ENCODE measurements around the gene PSAT1. TPM values are rescaled to one million over a fixed set of nuclear protein-coding genes. Genes with fewer than 3 reads are reported as not detected.

PSAT1 gene
- polyA plus RNA-seq, 1 donor (not counting 4 experiments of a cell fraction or from before 2014, with no cell fraction given), result 88.9 TPM

DNA sequence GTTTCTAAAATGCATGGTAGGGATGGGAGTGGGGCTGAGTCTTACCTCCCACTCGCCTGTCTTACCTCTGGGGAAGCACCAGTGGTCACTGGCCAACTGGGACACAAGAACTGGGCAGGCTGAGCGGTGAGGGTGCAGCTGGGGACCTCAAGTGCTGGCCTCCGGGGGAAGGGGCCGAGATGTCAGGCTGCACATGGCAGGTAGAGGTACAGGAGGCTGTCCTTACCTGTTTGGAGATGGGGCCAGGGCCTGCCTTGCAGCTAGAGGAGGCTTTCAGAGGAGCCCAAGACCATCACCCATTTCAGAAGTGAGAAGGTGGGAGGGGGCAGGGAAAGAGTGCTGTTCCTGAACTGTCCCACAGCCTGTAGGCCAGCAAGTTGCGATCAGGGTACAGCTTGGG is 14.2 kb downstream of the PSAT1 start:
- Histone ChIP-seq H4K20me1 (ENCODE audit: control insufficient read depth, extremely low read depth, insufficient read depth, low read length) (peaks cover 3% of the 10 kb centered on the region), H3K9ac (ENCODE audit: control insufficient read depth, extremely low read depth, insufficient read depth, low read length) (no peak overlapping the region), H3K4me3 (ENCODE audit: control insufficient read depth in 2 of 3, extremely low read depth in 1 of 3, insufficient read depth in 2 of 3, low read depth in 1 of 3, low read length in 3 of 3) (no peak overlapping the region), H3K27me3 (ENCODE audit: control insufficient read depth, extremely low read depth, insufficient read depth, low read length) (no peaks in the 10 kb centered on the region), H3K79me2 (ENCODE audit: control insufficient read depth, insufficient read depth, low read length) (no peaks in the 10 kb centered on the region), H3K4me1 (ENCODE audit: control insufficient read depth, extremely low read depth, insufficient read depth, low read length) (no peaks in the 10 kb centered on the region), H3K9me3 (ENCODE audit: control insufficient read depth, low read depth, low read length) (no peaks in the 10 kb centered on the region), H3K27ac (ENCODE audit: control insufficient read depth, insufficient read depth, low read length) (no peak overlapping the region), H3K9me1 (ENCODE audit: control insufficient read depth, extremely low read depth, insufficient read depth, low read length) (no peaks in the 10 kb centered on the region), H2AFZ (ENCODE audit: control insufficient read depth, low read length) (no peak overlapping the region), H3K4me2 (ENCODE audit: control insufficient read depth, extremely low read depth, insufficient read depth, low read depth, low read length) (no peak overlapping the region), H3K36me3 (ENCODE audit: control insufficient read depth in 2 of 2, extremely low read depth in 1 of 2, insufficient read depth in 2 of 2, low read length in 2 of 2) (peaks cover 4 to 37% of the 10 kb centered on the region in 2 experiments)
- dilution Hi-C loops (cut with MboI; ENCODE audit: extremely low pct_ligation_motif_present, low sequenced_read_pairs), result no loop called here
- no peak for DNase-seq (ENCODE audit: low read depth, low spot score)
- no peak for TF ChIP-seq CTCF (optimal IDR thresholded peaks at IDR 0.05 in 1 of 3, IDR thresholded peaks at IDR 0.05 in 1 of 3, conservative IDR thresholded peaks at IDR 0.05 in 1 of 3; ENCODE audit: extremely low read depth in 1 of 3, insufficient read depth in 2 of 3, low read length in 3 of 3)
- no peak for FAIRE-seq

DNA sequence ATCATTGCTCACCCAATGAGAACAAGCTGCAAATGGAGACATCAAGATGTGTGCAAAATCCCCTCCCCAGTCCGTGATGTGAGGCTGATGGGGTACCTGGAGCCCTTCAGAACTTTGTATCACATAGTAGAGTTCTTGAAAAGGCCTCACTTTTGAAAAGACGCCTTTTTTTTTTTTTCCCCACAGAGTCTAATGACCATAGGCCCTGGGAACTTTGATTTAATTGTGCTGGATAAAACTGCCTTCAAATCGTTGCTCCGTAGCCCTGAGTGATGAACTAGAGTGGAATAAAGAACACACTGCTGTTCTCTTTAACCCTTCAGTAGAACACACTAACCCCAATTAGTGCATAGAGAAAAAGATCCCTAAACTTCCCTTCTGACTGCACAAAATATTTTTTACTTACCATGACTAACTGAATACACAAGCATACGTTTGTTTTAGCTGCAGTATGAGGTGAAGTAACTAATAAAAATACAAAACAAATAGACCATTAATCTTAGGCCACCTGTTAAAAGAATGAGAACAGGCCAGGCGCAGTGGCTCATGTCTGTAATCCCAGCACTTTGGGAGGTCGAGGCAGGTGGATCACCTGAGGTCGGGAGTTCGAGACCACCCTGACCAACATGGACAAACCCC is 15.1 kb downstream of the PSAT1 start:
- Histone ChIP-seq H3K9ac (ENCODE audit: control insufficient read depth, extremely low read depth, insufficient read depth, low read length) (no peak overlapping the region), H2AFZ (ENCODE audit: control insufficient read depth, low read length) (no peak overlapping the region), H3K27ac (ENCODE audit: control insufficient read depth, insufficient read depth, low read length) (no peak overlapping the region), H3K9me1 (ENCODE audit: control insufficient read depth, extremely low read depth, insufficient read depth, low read length) (no peaks in the 10 kb centered on the region), H3K4me2 (ENCODE audit: control insufficient read depth, extremely low read depth, insufficient read depth, low read depth, low read length) (no peak overlapping the region), H4K20me1 (ENCODE audit: control insufficient read depth, extremely low read depth, insufficient read depth, low read length) (peaks cover 3% of the 10 kb centered on the region), H3K27me3 (ENCODE audit: control insufficient read depth, extremely low read depth, insufficient read depth, low read length) (no peaks in the 10 kb centered on the region), H3K79me2 (ENCODE audit: control insufficient read depth, insufficient read depth, low read length) (no peaks in the 10 kb centered on the region), H3K4me3 (ENCODE audit: control insufficient read depth in 2 of 3, extremely low read depth in 1 of 3, insufficient read depth in 2 of 3, low read depth in 1 of 3, low read length in 3 of 3) (no peak overlapping the region), H3K36me3 (ENCODE audit: control insufficient read depth in 2 of 2, extremely low read depth in 1 of 2, insufficient read depth in 2 of 2, low read length in 2 of 2) (peaks cover 2 to 37% of the 10 kb centered on the region in 2 experiments), H3K4me1 (ENCODE audit: control insufficient read depth, extremely low read depth, insufficient read depth, low read length) (no peaks in the 10 kb centered on the region), H3K9me3 (ENCODE audit: control insufficient read depth, low read depth, low read length) (no peaks in the 10 kb centered on the region)
- DNase-seq (ENCODE audit: low read depth, low spot score), result no peak
- FAIRE-seq, result no peak
- dilution Hi-C loops (cut with MboI; ENCODE audit: extremely low pct_ligation_motif_present, low sequenced_read_pairs), result no loop called here
- TF ChIP-seq EZH2 (IDR thresholded peaks at IDR 0.05; ENCODE audit: low read length) (no peak), CTCF (optimal IDR thresholded peaks at IDR 0.05 in 1 of 3, IDR thresholded peaks at IDR 0.05 in 1 of 3, conservative IDR thresholded peaks at IDR 0.05 in 1 of 3; ENCODE audit: extremely low read depth in 1 of 3, insufficient read depth in 2 of 3, low read length in 3 of 3) (no peak)

Measured in keratinocyte (primary cell).